Osteoblast (primary cell): ENCODE measurements around the gene ATXN7L1. TPM values are rescaled to one million over a fixed set of nuclear protein-coding genes. Genes with fewer than 3 reads are reported as not detected.

ENCODE experiments used
- DNase-seq: peaks from one replicate; pipeline ENCODE4 v3.0.0; 2011; ENCODE audit warnings: low spot score, mixed read lengths; ENCODE audit not compliant: insufficient read length; ENCODE audit errors: missing footprints
- H2AFZ ChIP-seq: 2 replicates; pipeline ENCODE4 v1.6.0; 2011; ENCODE audit warnings: mild to moderate bottlenecking, low read length
- H3K27ac ChIP-seq: 2 replicates; pipeline ENCODE4 v1.5.1; 2011; ENCODE audit warnings: mild to moderate bottlenecking, low read depth, low read length, moderate library complexity
- H3K27me3 ChIP-seq: 2 replicates; pipeline ENCODE4 v1.6.0; 2012; ENCODE audit warnings: mild to moderate bottlenecking, control low read depth, inconsistent platforms, low read length, moderate library complexity; ENCODE audit not compliant: insufficient read depth
- H3K36me3 ChIP-seq: 2 replicates; pipeline ENCODE4 v1.5.1; 2011; ENCODE audit warnings: mild to moderate bottlenecking, low read length, control low read depth, moderate library complexity; ENCODE audit not compliant: insufficient read depth
- H3K4me1 ChIP-seq: 2 replicates; pipeline ENCODE4 v1.5.1; 2011; ENCODE audit warnings: mild to moderate bottlenecking, low read length, control low read depth, moderate library complexity; ENCODE audit not compliant: insufficient read depth
- H3K4me2 ChIP-seq: 2 replicates; pipeline ENCODE4 v1.6.0; 2011; ENCODE audit warnings: mild to moderate bottlenecking, low read length; ENCODE audit not compliant: insufficient read depth
- H3K4me3 ChIP-seq: fragments of 200-600 bp; sonication (generic); 3 replicates; pipeline ENCODE4 v1.5.1; 2012; ENCODE audit warnings: mild to moderate bottlenecking, low read length, inconsistent platforms; ENCODE audit not compliant: insufficient read depth
- H3K79me2 ChIP-seq: 2 replicates; pipeline ENCODE4 v1.6.0; 2012; ENCODE audit warnings: mild to moderate bottlenecking, low read length, control low read depth, inconsistent platforms; ENCODE audit not compliant: insufficient read depth
- H3K9me3 ChIP-seq: 2 replicates; pipeline ENCODE4 v1.5.1; 2011; ENCODE audit warnings: low read depth, low read length, control low read depth
- H4K20me1 ChIP-seq: 2 replicates; pipeline ENCODE4 v1.6.0; 2012; ENCODE audit warnings: mild to moderate bottlenecking, low read length, control low read depth; ENCODE audit not compliant: insufficient read depth
- total RNA-seq: library from RNA; depleted of rRNA; stranded (reverse); fragments of >200 nt; gene quantifications from 2 replicates; pipeline ENCODE4 v1.2.3, GENCODE V29; 2012
- TF ChIP-seq, protein P1 (sequence below): IDR thresholded peaks from 2 replicates; pipeline ENCODE4 v1.5.1; 2011; ENCODE audit warnings: mild to moderate bottlenecking, low read depth, low read length, moderate library complexity; ENCODE audit errors: extremely low read depth

The ATXN7L1 gene
- total RNA-seq, 1 donor = 9.0 TPM

DNA sequence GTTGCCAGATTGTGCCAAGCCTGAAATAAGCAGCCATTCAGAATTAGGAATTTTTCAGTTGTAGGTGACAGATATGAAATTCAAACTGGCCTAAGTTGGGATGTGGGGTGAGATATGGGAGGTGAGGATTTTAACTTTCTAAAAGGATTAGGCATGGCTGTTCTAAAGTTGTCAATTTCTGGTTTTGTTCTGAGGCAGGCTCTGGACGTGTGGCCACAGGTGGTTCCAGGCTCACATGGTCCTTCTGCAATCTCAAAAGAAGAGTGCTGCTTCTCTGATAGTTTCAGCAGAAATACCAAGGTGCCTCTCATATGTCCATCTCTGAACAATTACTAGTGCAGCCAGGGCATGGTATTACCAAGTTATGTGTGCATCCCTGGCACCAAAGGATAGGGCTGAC lies 316.5 kb downstream of the ATXN7L1 start:
- H3K9me3 ChIP-seq = no peaks in the 10 kb centered on the region
- H3K4me2 ChIP-seq = no peak overlapping the region
- no peaks in the 10 kb centered on the region for H4K20me1 ChIP-seq
- H3K27ac ChIP-seq = no peak overlapping the region
- no peaks in the 10 kb centered on the region for H3K4me1 ChIP-seq
- TF ChIP-seq, protein P1, sequence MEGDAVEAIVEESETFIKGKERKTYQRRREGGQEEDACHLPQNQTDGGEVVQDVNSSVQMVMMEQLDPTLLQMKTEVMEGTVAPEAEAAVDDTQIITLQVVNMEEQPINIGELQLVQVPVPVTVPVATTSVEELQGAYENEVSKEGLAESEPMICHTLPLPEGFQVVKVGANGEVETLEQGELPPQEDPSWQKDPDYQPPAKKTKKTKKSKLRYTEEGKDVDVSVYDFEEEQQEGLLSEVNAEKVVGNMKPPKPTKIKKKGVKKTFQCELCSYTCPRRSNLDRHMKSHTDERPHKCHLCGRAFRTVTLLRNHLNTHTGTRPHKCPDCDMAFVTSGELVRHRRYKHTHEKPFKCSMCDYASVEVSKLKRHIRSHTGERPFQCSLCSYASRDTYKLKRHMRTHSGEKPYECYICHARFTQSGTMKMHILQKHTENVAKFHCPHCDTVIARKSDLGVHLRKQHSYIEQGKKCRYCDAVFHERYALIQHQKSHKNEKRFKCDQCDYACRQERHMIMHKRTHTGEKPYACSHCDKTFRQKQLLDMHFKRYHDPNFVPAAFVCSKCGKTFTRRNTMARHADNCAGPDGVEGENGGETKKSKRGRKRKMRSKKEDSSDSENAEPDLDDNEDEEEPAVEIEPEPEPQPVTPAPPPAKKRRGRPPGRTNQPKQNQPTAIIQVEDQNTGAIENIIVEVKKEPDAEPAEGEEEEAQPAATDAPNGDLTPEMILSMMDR = no peak
- peaks cover 57% of the 10 kb centered on the region for H3K36me3 ChIP-seq
- no peak overlapping the region for H2AFZ ChIP-seq
- H3K79me2 ChIP-seq = no peaks in the 10 kb centered on the region
- H3K4me3 ChIP-seq = no peak overlapping the region
- no peak for DNase-seq
- H3K27me3 ChIP-seq = no peaks in the 10 kb centered on the region

Other genes with a start within 250 kb of the ATXN7L1 start
- gene CDHR3, start 86.7 kb upstream of the ATXN7L1 start, total RNA-seq = 6.5 and 8.3 TPM in 2 replicates
- 36.9 and 39.5 TPM in 2 replicates for gene SYPL1, start 235.7 kb upstream of the ATXN7L1 start, total RNA-seq